IMR-90 (cell line): ENCODE results near the gene UNC13A. TPM values are rescaled to one million over a fixed set of nuclear protein-coding genes. Genes with fewer than 3 reads are reported as not detected.

ENCODE experiments used
- ATAC-seq: fragments of 200-7000 bp; cut with Tn5 transposase; 2 replicates; pipeline ENCODE4 v1.9.1; 2020; ENCODE audit warnings: low read depth, mild to moderate bottlenecking, moderate library complexity
- BruUV-seq: library from RNA; stranded (reverse); fragments of 400-500 nt; replicated peaks from 2 replicates; lab custom pipeline; 2021; lab: Mats Ljungman, UMichigan
- CTCF ChIA-PET: fragments of 300-600 bp; formaldehyde crosslinking; extraction: SDS; loops from one replicate; lab custom pipeline; 2021; ENCODE audit warnings: antibody characterized with exemption; lab: Yijun Ruan, JAX
- POLR2A ChIA-PET: fragments of 300-600 bp; sonication (Branson Sonifier 250); formaldehyde crosslinking; loops from one replicate; lab custom pipeline; 2022; ENCODE audit warnings: antibody characterized with exemption; ENCODE audit not compliant: unreplicated experiment; lab: Charles Lee
- DNase-seq: peaks from one replicate; pipeline ENCODE4 v3.0.0; 2013
- H2AFZ ChIP-seq: replicated peaks from 2 replicates; pipeline ENCODE3; 2013; ENCODE audit warnings: low read length, mild to moderate bottlenecking; ENCODE audit not compliant: poor library complexity
- H2AK5ac ChIP-seq: 2 replicates; pipeline ENCODE4 v1.6.1; 2013; ENCODE audit warnings: low read depth, low read length, inconsistent platforms
- H2AK9ac ChIP-seq: replicated peaks from 2 replicates; pipeline ENCODE3; 2013; ENCODE audit warnings: mild to moderate bottlenecking, low read depth, low read length, moderate library complexity; ENCODE audit not compliant: poor library complexity
- H2BK120ac ChIP-seq: 2 replicates; pipeline ENCODE4 v1.6.1; 2013; ENCODE audit warnings: low read depth, low read length, inconsistent platforms
- H2BK15ac ChIP-seq: 3 replicates; pipeline ENCODE4 v1.6.1; 2013; ENCODE audit warnings: low read depth, low read length, inconsistent platforms
- H2BK20ac ChIP-seq: 2 replicates; pipeline ENCODE4 v1.6.1; 2013; ENCODE audit warnings: low read depth, mild to moderate bottlenecking, inconsistent platforms, low read length, moderate library complexity
- H2BK5ac ChIP-seq: 2 replicates; pipeline ENCODE4 v1.6.1; 2013; ENCODE audit warnings: mild to moderate bottlenecking, low read depth, low read length, inconsistent platforms; ENCODE audit not compliant: poor library complexity, severe bottlenecking
- H3K14ac ChIP-seq: replicated peaks from 2 replicates; pipeline ENCODE4 v1.6.1; 2013; ENCODE audit warnings: low read depth, low read length, inconsistent platforms
- H3K18ac ChIP-seq: 2 replicates; pipeline ENCODE4 v1.6.1; 2013; ENCODE audit warnings: low read depth, low read length, control low read depth
- H3K23ac ChIP-seq: 2 replicates; pipeline ENCODE4 v1.6.1; 2013; ENCODE audit warnings: low read depth, low read length, inconsistent platforms
- H3K27ac ChIP-seq: 2 replicates; pipeline ENCODE4 v1.5.1; 2013; ENCODE audit warnings: mild to moderate bottlenecking, control low read depth, low read length; ENCODE audit not compliant: insufficient read depth
- H3K27me3 ChIP-seq: 2 replicates; pipeline ENCODE4 v1.6.1; 2013; ENCODE audit warnings: low read length; ENCODE audit not compliant: control insufficient read depth, insufficient read depth
- H3K36me3 ChIP-seq: 2 replicates; pipeline ENCODE4 v1.6.1; 2013; ENCODE audit warnings: low read length, mixed read lengths; ENCODE audit not compliant: control insufficient read depth, insufficient read depth
- H3K4ac ChIP-seq: 2 replicates; pipeline ENCODE4 v1.6.1; 2013; ENCODE audit warnings: low read depth, low read length, inconsistent platforms
- H3K4me1 ChIP-seq: 2 replicates; pipeline ENCODE4 v1.6.1; 2013; ENCODE audit warnings: low read length, mixed read lengths; ENCODE audit not compliant: control insufficient read depth, insufficient read depth
- H3K4me2 ChIP-seq: 2 replicates; pipeline ENCODE4 v1.6.1; 2013; ENCODE audit warnings: low read depth, mild to moderate bottlenecking, control low read depth, low read length, moderate library complexity
- H3K4me3 ChIP-seq: 2 replicates; pipeline ENCODE4 v1.5.1; 2013; ENCODE audit warnings: low read depth, mild to moderate bottlenecking, control low read depth, low read length, moderate library complexity; ENCODE audit not compliant: insufficient read depth
- H3K56ac ChIP-seq: 2 replicates; pipeline ENCODE4 v1.6.1; 2013; ENCODE audit warnings: low read length, inconsistent platforms; ENCODE audit not compliant: insufficient read depth; ENCODE audit errors: extremely low read depth
- H3K79me1 ChIP-seq, 2 experiments: 2 replicates each; pipeline ENCODE4 v1.6.1; 2013; ENCODE audit warnings: low read length in 2 of 2, inconsistent platforms in 1 of 2, low read depth in 1 of 2
- H3K9ac ChIP-seq: 2 replicates; pipeline ENCODE4 v1.6.1; 2013; ENCODE audit warnings: low read depth, low read length, control low read depth
- H3K9me1 ChIP-seq: 2 replicates; pipeline ENCODE4 v1.6.1; 2013; ENCODE audit warnings: low read length, inconsistent platforms; ENCODE audit not compliant: insufficient read depth
- H3K9me3 ChIP-seq: 2 replicates; pipeline ENCODE4 v1.6.1; 2013; ENCODE audit warnings: low read length; ENCODE audit not compliant: control insufficient read depth, insufficient read depth
- H4K20me1 ChIP-seq: 2 replicates; pipeline ENCODE4 v1.6.1; 2013; ENCODE audit warnings: low read length, inconsistent platforms; ENCODE audit not compliant: insufficient read depth
- H4K5ac ChIP-seq: 2 replicates; pipeline ENCODE4 v1.6.1; 2013; ENCODE audit warnings: mild to moderate bottlenecking, low read depth, low read length, control low read depth
- H4K8ac ChIP-seq, 2 experiments: 2 replicates each; pipeline ENCODE4 v1.6.1; 2013; ENCODE audit warnings: low read depth in 2 of 2, low read length in 2 of 2, control low read depth in 1 of 2, inconsistent platforms in 1 of 2
- H4K91ac ChIP-seq: 2 replicates; pipeline ENCODE4 v1.6.1; 2013; ENCODE audit warnings: low read depth, low read length, inconsistent platforms; ENCODE audit not compliant: insufficient read depth
- RCOR1 ChIP-seq: IDR thresholded peaks from 2 replicates; pipeline ENCODE4 v1.6.1; 2012; ENCODE audit warnings: mild to moderate bottlenecking, low read length, improper control_type of control experiment; ENCODE audit not compliant: insufficient replicate concordance
- SMC3 ChIP-seq: fragments of 150-350 bp; IDR thresholded peaks from 2 replicates; pipeline ENCODE4 v1.6.1; 2016; ENCODE audit warnings: low read depth, mild to moderate bottlenecking, antibody characterized with exemption, low read length, moderate library complexity
- WGBS, 2 experiments: methylation state at CpG; one replicate each; pipeline versions ENCODE4 v1.1.5 to v1.1.7; 2013; ENCODE audit warnings: missing lambda C conversion rate in 2 of 2; ENCODE audit not compliant: insufficient read length in 1 of 2; ENCODE audit errors: extremely low coverage in 2 of 2; 5-methylcytosine and 5-hydroxymethylcytosine counted together
- dilution Hi-C: fragments of 300-500 bp; cut with HindIII; formaldehyde crosslinking; loops from one replicate; pipeline ENCODE4 v1.14.3; 2018; ENCODE audit warnings: low sequenced_read_pairs; ENCODE audit not compliant: unreplicated experiment
- in situ Hi-C: fragments of 300-500 bp; cut with MboI; formaldehyde crosslinking; loops from 3 replicates; pipeline ENCODE4 v1.14.3; 2019; ENCODE audit warnings: low sequenced_read_pairs, inconsistent platforms, mixed read lengths
- intact Hi-C: fragments of 100-400 bp; cut with micrococcal nuclease; formaldehyde crosslinking; loops from 2 replicates; pipeline ENCODE4 v1.10.0; 2022
- polyA plus RNA-seq, 3 experiments: library from polyadenylated mRNA; depleted of rRNA; stranded (reverse); fragments of >200 nt; gene quantifications; 2 replicates each; pipeline ENCODE4 v1.2.3, GENCODE V29; 2012; ENCODE audit warnings: low replicate concordance in 1 of 3
- total RNA-seq: library from RNA; depleted of rRNA; stranded (reverse); fragments of >200 nt; gene quantifications from 2 replicates; pipeline ENCODE4 v1.2.3, GENCODE V29; 2012
- TF ChIP-seq, protein P1 (sequence below): conservative IDR thresholded peaks from 2 replicates; pipeline ENCODE4 v1.5.1; 2012; ENCODE audit warnings: mild to moderate bottlenecking, low read depth, low read length, improper control_type of control experiment

Gene UNC13A
- total and polyA plus RNA-seq, 2 of the 4 experiments (the other 2 are of a cell fraction): 0.18 to 0.22 TPM

DNA sequence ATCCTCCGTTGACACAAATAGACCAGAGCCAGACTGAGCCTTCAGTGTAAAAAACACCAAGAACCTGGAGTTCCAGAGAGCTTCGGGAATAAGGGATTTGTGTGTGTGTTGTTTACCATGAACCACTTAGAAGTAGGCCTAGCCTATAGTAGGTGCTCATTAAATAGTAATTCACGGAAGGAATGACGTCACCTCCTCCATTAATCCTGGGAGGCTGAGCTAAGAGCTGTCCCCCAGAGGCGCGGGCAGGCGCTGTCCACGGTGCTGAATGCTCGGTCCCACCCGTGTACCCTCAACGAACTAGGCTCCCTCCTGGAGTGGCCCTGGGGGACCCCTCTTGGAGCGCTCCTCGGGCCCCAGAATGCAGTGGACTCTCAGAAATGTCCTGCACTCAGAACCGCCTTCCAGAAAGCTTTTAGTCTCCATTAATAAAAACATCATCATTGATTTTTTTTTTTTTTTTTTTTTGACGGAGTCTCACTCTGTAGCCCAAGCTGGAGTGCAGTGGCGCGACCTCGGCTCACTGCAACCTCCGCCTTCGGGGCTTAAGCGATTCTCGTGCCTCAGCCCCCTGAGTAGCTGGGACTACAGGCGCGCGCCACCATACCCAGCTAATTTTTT is 6.5 kb downstream of the UNC13A start:
- no peak overlapping the region for H2BK20ac ChIP-seq
- no peak overlapping the region for H3K56ac ChIP-seq
- H3K14ac ChIP-seq: no peak overlapping the region
- peaks cover 6% of the 10 kb centered on the region for H3K4me1 ChIP-seq
- 13% methylated on average over 9 of the region's 25 CpGs; no CpG with 5 or more reads in 1 of the 2 experiments for WGBS, 2 experiments
- H2AK5ac ChIP-seq: no peak overlapping the region
- no peak overlapping the region for H2AK9ac ChIP-seq
- no peak overlapping the region for H3K18ac ChIP-seq
- ChIA-PET CTCF (no interaction called here), POLR2A (no interaction called here)
- H3K4ac ChIP-seq: no peak overlapping the region
- dilution Hi-C loops: no loop called here
- no peak overlapping the region for H3K23ac ChIP-seq
- H3K27ac ChIP-seq: no peak overlapping the region
- H2BK120ac ChIP-seq: no peak overlapping the region
- H3K36me3 ChIP-seq: no peaks in the 10 kb centered on the region
- no peak overlapping the region for H3K4me2 ChIP-seq
- H2BK15ac ChIP-seq: no peak overlapping the region
- no peak overlapping the region for H4K91ac ChIP-seq
- H3K4me3 ChIP-seq: no peak overlapping the region
- no peak overlapping the region for H2BK5ac ChIP-seq
- no peak overlapping the region for H2AFZ ChIP-seq
- DNase-seq (peak; percentile 56), ATAC-seq (peak; percentile 71)
- BruUV-seq: no TSS peak
- TF ChIP-seq RCOR1: peak; percentile 57
- no peak for TF ChIP-seq SMC3
- TF ChIP-seq, protein P1, sequence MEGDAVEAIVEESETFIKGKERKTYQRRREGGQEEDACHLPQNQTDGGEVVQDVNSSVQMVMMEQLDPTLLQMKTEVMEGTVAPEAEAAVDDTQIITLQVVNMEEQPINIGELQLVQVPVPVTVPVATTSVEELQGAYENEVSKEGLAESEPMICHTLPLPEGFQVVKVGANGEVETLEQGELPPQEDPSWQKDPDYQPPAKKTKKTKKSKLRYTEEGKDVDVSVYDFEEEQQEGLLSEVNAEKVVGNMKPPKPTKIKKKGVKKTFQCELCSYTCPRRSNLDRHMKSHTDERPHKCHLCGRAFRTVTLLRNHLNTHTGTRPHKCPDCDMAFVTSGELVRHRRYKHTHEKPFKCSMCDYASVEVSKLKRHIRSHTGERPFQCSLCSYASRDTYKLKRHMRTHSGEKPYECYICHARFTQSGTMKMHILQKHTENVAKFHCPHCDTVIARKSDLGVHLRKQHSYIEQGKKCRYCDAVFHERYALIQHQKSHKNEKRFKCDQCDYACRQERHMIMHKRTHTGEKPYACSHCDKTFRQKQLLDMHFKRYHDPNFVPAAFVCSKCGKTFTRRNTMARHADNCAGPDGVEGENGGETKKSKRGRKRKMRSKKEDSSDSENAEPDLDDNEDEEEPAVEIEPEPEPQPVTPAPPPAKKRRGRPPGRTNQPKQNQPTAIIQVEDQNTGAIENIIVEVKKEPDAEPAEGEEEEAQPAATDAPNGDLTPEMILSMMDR: no peak
- no peaks in the 10 kb centered on the region for H3K9me3 ChIP-seq
- peaks cover 10% of the 10 kb centered on the region for H3K9me1 ChIP-seq
- H3K79me1 ChIP-seq: no peaks in the 10 kb centered on the region
- peaks cover 4% of the 10 kb centered on the region for H4K20me1 ChIP-seq
- no peak overlapping the region for H4K5ac ChIP-seq
- H3K9ac ChIP-seq: no peak overlapping the region
- in situ Hi-C loops: no loop called here
- intact Hi-C loops: no loop called here
- no peak overlapping the region for H4K8ac ChIP-seq
- H3K27me3 ChIP-seq: peaks cover 7% of the 10 kb centered on the region; the same call in 1 of the 2 replicates
